Measurements from ENCODE around the gene SPEN. TPM values are rescaled to one million over a fixed set of nuclear protein-coding genes. Genes with fewer than 3 reads are reported as not detected.
A peak's percentile ranks its signal among the peaks of the same experiment; 100 is the strongest.

The SPEN gene
- total RNA-seq (2022): 46.4 and 47.3 TPM in 2 replicates
- percentile 81 among the genes with signal in this experiment for Bru-seq, nascent RNA
- percentile 88 among the genes with signal in this experiment for BruChase-seq, experiment 1, labeled RNA remaining after a 2-hour chase
- percentile 87 among the genes with signal in this experiment for BruChase-seq, experiment 2, labeled RNA remaining after a 6-hour chase
- long read RNA-seq, partial matches to known transcripts: 3 of 12 reads
- long read RNA-seq, other reads (novel, unspliced or antisense): 8 of 12 reads

- TF ChIP-seq CTCF (IDR thresholded peaks at IDR 0.05; ENCODE audit: insufficient read depth in 1 of 2, low read depth in 1 of 2, low read length in 1 of 2, severe bottlenecking in 1 of 2, unreplicated experiment in 1 of 2): no peak
- H3K9me3 ChIP-seq: no peaks in the 10 kb centered on the region
- peaks cover 27% of the 10 kb centered on the region for H3K36me3 Mint-ChIP-seq (ENCODE audit: insufficient read depth, unreplicated experiment)
- POLR2A ChIA-PET: interaction anchor here (0.5 to 2.7 kb wide), 10 partner anchors 10 to 696 kb away, joined by 3 to 39 read pairs (median 5); no protein-coding TSS in a partner anchor
- H3K4me1 Mint-ChIP-seq (ENCODE audit: low read depth, unreplicated experiment): no peaks in the 10 kb centered on the region
- H3K27ac Mint-ChIP-seq (ENCODE audit: unreplicated experiment): peak within 1 kb of the TSS; percentile 95
- peaks cover 14% of the 10 kb centered on the region for H3K4me1 ChIP-seq
- BruUV-seq (replicated peaks): no TSS peak
- no peaks in the 10 kb centered on the region for H3K36me3 ChIP-seq (ENCODE audit: control insufficient read depth, insufficient read depth, low read length)
- H3K9me3 Mint-ChIP-seq (ENCODE audit: unreplicated experiment): no peaks in the 10 kb centered on the region
- no peaks in the 10 kb centered on the region for H3K27me3 Mint-ChIP-seq (ENCODE audit: insufficient read depth, unreplicated experiment)
- CTCF ChIA-PET: interaction anchor here (0.6 to 1.6 kb wide), 7 partner anchors 10 to 548 kb away, joined by 3 to 9 read pairs (median 6); no protein-coding TSS in a partner anchor
- DNase-seq: peak; percentile 96 to 98
- peak within 1 kb of the TSS; percentile 95 for H3K4me3 Mint-ChIP-seq (ENCODE audit: unreplicated experiment)
- peak within 1 kb of the TSS; percentile 75 for H3K4me3 ChIP-seq (ENCODE audit: low read depth, low read length)
- H3K27me3 ChIP-seq (replicated peaks; ENCODE audit: control insufficient read depth, insufficient read depth, low read length): no peaks in the 10 kb centered on the region
- intact Hi-C loops (cut with micrococcal nuclease; ENCODE audit: unreplicated experiment): loop anchor here (5.0 kb wide), 1 partner anchor 320 kb away; the partner anchor contains the start of gene DNAJC16
Observed at GRCh38 chr1:15847100-15847892, at the start of gene SPEN. TSS of gene SPEN (plus strand) at chr1:15847707. CDS start at chr1:15848068, 361 bp downstream.

GRCh38 chr1:15799004-15799867 is 48.3 kb upstream of the SPEN start:
- CTCF ChIA-PET: interaction anchor here (0.6 kb wide), 1 partner anchor 855 kb away, joined by 3 read pairs; no protein-coding TSS in a partner anchor
- TSS peak; percentile 51 for BruUV-seq (replicated peaks)

More at GRCh38 chr1:15799004-15799867, 48.3 kb upstream of the SPEN start:
- H3K9me3 ChIP-seq: no peaks in the 10 kb centered on the region
- peak overlapping the region; percentile 95 for H3K27ac Mint-ChIP-seq (ENCODE audit: unreplicated experiment)
- no peaks in the 10 kb centered on the region for H3K27me3 ChIP-seq (replicated peaks; ENCODE audit: control insufficient read depth, insufficient read depth, low read length)
- TF ChIP-seq CTCF (IDR thresholded peaks at IDR 0.05; ENCODE audit: insufficient read depth in 1 of 2, low read depth in 1 of 2, low read length in 1 of 2, severe bottlenecking in 1 of 2, unreplicated experiment in 1 of 2): no peak
- peak overlapping the region; percentile 39 for H3K4me3 ChIP-seq (ENCODE audit: low read depth, low read length)
- POLR2A ChIA-PET: interaction anchor here (0.6 to 1.5 kb wide), 2 partner anchors 50 to 342 kb away, joined by 3 to 6 read pairs; no protein-coding TSS in a partner anchor
- peaks cover 28% of the 10 kb centered on the region for H3K36me3 Mint-ChIP-seq (ENCODE audit: insufficient read depth, unreplicated experiment)
- no peaks in the 10 kb centered on the region for H3K9me3 Mint-ChIP-seq (ENCODE audit: unreplicated experiment)
- no peaks in the 10 kb centered on the region for H3K27me3 Mint-ChIP-seq (ENCODE audit: insufficient read depth, unreplicated experiment)
- intact Hi-C loops (cut with micrococcal nuclease; ENCODE audit: unreplicated experiment): no loop called here
- peaks cover 60% of the 10 kb centered on the region for H3K4me1 Mint-ChIP-seq (ENCODE audit: low read depth, unreplicated experiment)
- peak overlapping the region; percentile 64 for H3K4me3 Mint-ChIP-seq (ENCODE audit: unreplicated experiment)
- H3K4me1 ChIP-seq: peaks cover 67% of the 10 kb centered on the region
- DNase-seq: peak; percentile 81 to 89
- H3K36me3 ChIP-seq (ENCODE audit: control insufficient read depth, insufficient read depth, low read length): no peaks in the 10 kb centered on the region
